Activated CD8-positive, alpha-beta memory T cell treated with anti-CD3 and anti-CD28 coated beads, Interleukin-2, amount 50 U/mL, for 1 hour (primary cell): Measurements from ENCODE around the gene GDPD5.

ENCODE experiments used
- DNase-seq: peaks from one replicate; pipeline ENCODE4 v3.0.0-alpha.2; 2020; ENCODE audit errors: extremely low read depth

The GDPD5 gene

DNA sequence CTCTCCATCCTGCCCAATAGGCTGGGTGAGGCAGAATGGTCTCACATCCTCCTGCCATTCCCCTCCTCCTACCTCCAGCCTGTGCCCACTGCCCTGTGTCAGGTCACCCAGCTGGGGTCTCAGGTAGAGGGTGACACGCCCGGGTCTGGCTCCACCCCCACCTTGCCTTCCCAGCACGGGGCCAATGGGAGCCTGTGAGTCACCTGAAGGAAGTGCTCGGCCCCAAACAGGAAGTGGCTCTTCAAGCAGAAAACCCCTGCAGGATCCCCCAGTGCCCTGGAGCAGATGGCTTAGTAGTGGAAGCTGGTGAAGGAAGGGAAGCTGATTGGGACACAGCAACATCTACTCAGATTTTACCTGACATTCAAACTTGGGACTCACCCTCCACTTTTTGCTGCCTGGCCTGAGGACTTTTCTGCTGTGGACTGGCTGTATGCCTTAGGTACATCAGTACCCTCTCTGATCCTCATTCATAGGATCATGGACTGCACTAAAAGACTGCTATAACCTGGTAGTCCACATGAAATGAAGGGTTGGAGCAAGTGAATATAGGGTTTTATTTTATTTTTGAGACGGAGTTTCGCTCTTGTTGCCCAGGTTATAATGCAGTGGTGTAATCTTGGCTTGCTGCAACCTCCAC lies 33.4 kb downstream of the GDPD5 start:
- DNase-seq: peak; percentile 12

DNA sequence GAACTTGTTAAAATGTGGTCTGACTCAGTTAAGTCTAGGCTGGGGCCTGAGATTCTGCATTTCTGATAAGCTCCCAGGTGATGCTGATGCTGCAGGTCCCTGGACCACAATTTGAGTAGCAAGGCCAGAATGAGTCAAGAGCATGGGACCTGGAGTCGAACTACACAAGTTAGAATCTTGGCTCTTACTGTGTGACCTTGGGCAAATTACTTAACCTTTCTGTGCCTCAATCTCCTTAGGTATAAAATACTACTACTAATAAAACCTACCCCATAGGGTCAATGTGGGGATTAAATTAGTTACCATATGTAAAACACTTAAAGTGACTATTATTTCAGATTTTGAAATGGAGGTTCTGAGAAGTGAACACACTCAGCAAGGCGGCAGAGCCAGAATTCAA lies 34.3 kb downstream of the GDPD5 start:
- no peak for DNase-seq

DNA sequence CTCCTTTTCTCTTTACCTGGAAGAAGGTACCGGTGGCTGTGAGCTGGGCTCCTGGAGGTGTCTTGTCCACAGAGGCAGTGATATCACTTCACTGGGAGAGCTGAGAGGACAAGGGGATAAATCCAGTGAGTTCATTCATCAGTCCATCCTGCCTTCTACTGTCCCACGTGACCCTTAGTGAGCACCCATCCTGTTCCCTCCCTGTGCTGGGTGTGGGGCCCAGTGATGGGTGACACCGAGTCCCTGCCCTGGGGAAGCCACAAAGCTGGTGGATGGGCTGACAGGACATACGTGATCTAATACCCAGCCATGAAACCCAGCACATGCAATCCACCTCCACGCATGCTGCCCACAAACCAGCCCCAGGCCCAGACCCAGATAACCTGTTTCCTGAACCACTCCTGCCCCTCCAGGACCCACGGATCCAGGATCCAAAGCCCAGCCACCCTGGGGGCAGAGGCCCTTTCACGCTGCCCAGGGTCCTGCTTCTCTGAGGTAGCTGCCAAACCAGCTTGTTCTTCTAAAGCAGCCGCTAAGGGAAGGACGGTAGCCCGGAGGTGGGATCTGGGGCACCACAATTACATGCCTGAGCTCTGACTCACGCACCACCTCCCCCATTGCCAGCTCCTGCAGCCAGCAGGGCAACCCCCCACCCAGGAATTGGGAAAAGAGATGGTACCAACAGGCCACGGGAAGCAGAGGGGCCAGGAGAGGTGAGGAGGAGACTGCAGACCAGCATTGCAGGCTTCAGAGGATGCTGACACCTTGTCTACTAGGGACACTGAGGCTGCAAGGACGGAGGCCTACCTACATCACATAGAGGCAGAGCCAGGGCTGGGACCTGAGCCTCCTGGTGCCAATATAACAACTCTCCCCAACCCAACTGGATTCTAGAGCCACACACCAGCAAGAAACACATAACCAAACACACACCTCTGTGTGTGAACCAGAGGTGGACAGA lies 35.2 kb downstream of the GDPD5 start:
- no peak for DNase-seq

DNA sequence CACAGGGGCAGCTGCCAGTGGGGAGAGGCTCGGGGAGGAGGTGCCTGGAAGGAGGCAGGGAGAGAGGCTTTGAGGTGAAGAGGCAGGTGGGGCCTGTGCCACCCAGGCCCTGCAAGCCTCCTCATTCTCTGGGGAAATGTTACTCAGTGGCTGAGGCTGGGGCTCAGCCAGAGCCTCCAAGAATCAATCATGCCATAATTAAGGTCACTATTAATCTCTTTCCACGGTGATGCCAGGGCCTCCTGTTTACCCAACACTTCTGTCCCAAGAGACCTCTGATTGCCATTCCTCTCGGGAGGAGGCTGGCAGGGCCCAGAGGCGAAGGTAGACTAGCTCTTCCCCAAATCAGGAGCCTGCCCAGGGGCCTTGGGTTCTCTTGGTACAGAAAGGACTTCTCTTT lies 38.4 kb downstream of the GDPD5 start:
- no peak for DNase-seq

DNA sequence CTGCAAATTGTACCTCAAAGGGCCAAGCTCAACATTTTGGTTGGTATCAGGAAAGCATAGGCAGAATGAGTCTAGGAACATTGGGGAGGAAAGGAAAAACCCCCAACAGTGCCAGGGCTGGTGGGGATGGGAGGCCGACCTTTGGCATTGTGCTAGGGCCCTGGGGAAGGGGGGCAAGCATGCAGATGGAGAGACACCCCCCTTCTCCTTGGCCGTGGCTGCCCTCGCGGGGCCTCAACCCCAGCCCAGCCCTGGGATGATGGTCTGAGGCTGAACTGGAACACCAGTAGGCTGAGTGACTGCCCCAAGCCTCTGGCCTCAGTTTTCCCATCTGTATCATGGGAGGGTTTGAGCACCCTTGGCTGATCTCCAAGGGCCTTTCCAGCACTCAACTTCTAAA lies 40.0 kb downstream of the GDPD5 start:
- no peak for DNase-seq

DNA sequence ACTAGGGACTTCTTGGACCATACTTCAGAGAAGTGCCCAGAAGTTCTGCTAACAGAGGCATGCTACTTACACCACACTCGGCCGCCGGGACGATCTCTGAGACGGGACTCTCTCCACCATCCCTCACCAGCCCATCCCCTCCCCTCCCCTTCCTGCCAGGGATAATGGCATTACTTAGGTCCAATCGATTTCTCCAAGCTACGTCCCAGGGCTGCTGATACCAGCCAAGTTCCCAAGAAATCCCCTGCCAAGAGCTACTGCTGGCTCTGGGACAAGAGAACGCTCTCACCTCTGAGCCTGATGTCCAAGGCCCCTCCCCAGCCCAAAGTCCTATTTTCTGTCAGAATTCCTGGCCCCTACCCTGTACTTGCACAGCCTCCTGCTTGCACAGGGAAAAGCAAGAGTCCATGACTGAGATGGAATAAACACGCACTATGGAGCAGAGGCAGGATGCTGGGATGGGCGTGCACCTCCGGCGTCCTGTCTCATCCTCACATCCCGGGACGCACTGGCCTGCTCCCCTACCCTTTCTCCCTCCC lies 42.7 kb downstream of the GDPD5 start:
- no peak for DNase-seq

DNA sequence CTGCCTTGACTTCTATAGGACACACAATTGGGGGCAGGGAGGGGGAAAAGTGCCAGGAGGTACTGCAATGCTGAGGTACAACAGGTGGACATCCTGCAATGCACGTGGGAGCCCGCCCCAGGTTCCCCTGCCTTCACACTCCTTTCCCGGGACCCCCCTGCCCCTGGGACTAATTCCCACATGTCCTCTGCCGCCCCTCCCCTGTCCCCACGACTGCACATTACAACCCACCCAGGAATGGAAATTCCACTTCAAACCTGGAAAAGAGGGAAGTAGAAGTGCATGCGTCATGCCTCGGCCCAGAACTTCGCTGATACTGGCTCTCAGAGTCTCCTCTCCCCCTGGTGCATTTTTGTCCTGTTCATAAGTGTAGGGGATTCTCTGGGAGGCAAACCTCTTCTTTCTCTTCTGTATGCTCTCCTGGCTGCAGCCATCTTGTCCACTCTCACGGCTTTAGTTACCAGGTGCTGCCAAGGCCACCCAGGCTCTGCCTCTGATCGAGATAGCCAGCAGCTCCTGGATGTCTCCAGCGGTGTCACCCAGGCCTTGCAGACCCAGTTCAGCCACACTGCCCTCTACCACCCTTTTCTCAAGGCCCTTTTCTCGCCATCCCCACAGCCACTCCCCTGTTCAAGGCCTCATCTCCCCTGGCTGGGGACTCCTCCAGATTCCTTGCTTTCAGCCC lies 43.7 kb downstream of the GDPD5 start:
- DNase-seq: no peak

DNA sequence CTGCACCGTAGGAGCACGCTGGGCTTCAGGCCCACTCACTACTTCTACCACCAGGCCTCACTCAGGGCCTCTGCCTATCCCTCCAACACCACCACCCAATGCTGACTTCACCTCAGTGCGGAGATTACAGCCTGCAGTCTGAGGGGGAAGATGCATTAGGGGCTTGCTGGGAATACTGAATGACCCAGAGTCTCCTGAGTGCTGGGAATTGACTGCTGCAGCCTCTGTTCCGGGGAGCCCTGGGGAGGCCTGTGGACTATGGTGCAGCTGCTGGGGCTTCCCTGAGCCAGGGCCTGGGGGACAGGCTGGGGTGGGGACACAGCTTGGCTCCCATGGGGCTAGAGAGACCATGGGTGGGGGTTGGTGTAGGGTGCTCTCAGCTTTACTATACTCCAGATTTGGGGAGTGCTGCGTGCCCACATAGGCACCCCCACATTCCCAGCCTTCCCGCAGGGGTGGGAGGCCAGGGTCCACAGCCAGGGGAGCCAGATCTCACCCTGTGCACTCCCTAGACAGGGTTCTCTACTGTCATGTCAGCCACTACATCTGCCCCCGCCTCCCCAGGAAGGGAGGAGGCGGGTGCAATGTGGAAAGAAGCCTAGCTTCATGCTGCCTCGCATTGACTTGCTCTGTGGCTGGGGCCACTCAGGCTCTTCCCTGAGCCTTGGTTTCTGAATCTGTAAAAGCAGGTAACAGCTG lies 44.4 kb downstream of the GDPD5 start:
- DNase-seq: no peak

DNA sequence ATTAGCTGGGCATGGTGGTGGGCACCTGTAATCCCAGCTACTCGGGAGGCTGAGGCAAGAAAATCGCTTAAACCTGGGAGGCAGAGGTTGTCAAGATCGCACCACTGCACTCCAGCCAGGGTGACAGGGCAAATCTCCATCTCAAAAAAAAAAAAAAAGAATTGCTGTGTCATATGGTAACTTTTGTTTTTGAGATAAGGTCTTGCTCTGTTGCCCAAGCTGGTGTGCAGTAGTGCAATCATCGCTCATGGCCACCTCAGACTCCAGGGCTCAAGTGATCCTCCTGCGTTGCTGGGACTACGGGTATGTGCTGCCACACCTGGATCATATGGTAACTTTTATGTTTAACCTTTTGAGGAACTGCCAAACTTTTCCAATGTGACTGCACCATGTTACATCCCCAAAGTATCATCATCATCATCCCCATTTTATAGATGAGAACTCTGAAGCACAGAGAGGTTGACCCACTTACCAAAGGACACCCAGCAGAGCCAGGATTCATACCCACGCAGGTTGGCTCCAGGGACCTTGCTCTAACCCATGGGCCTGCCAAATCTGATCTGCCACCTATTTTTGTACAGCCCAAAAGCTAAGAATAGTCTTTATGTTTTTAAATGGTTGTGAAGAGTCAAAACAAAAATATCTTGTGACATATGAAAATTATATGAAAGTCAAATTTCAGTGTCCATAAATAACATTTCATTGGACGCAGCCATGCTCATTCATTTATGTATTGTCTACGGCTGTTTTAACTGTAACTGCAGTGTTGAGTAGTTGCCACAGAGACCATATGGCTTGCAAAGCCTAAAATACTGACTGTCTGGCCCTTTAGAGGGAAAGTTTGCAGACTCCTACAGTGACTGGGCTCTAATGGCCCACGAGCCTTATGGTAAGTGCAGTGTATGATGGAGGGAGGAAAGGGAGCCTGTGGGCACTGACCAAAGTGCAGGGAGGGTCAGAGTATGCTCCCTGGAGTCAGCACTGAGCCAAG lies 45.3 kb downstream of the GDPD5 start:
- no peak for DNase-seq

DNA sequence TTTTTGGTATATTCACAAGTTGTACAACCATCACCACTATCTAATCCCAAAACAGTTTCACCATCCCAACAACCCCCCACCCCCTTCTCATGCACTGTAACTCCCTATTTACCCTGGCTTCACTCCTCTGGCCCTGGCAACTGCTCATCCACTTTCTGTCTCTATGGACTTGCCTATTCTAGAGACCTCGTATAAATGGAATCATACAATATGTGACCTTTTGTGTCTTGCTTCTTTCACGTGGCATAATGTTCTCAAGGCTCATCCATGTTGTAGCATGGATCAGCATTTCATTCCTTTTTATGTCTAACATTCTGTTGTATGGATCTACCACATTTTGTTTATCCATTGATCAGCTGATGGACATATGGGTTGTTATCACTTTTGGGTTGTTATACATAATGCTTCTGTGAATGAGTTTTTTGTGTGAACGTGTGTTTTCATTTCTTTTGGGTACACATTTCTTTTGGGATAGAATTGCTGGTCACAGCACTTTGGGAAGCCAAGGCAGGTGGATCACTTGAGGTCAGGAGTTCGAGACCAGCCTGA lies 46.1 kb downstream of the GDPD5 start:
- no peak for DNase-seq

DNA sequence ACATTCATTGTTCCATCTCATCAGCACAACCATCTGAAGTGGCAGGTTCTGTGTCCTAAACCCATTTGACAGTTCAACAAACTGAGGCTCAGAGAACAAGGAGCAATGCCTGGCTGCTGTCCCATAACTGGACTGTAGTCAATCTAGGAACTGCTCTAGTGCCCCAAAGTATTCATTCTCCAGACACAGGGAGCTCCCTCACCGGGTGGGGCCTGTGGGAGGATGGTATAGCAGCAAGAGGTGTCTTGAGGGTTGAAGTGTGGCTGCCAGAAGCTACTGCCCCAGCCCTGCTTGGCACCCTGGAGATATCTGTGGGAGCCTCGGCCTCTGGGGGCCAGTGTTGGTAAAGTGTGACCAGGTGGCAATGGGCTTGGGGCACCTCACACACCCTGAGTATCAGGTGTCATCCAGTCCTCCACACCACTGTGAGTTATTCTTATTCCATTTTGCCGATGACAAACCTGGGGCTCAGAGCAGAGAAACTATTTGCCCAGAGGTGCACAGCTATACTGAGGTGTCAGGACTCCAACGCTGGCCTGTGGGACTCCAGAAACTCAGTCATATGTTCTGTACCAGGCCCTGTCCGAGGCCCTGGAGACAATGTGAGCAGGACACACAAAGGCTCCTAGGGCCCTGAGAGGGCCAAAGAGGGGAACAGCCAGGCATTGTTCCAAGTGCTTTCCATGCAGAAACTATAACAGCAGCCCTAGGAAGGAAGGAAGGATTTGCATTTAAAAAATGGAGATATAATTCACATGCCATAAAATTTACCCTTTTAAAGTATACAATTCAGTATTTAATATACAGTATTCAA lies 46.8 kb downstream of the GDPD5 start:
- no peak for DNase-seq

DNA sequence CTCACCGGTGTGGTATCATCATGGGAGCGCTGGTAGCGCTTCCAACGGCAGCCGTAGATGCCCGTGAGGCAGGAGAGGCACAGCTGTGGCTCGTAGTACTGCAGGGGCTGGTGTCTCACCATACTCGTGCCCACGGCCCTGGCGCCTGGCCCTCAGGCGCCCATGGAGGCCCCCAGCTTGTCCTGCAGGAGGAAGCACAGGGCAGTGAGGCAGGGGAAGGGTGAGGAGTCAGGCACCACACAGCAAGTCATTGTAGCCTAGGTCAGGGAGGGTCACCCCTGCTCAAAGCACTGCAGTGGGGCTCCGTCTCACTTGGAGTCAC lies 48.2 kb downstream of the GDPD5 start:
- DNase-seq: no peak

DNA sequence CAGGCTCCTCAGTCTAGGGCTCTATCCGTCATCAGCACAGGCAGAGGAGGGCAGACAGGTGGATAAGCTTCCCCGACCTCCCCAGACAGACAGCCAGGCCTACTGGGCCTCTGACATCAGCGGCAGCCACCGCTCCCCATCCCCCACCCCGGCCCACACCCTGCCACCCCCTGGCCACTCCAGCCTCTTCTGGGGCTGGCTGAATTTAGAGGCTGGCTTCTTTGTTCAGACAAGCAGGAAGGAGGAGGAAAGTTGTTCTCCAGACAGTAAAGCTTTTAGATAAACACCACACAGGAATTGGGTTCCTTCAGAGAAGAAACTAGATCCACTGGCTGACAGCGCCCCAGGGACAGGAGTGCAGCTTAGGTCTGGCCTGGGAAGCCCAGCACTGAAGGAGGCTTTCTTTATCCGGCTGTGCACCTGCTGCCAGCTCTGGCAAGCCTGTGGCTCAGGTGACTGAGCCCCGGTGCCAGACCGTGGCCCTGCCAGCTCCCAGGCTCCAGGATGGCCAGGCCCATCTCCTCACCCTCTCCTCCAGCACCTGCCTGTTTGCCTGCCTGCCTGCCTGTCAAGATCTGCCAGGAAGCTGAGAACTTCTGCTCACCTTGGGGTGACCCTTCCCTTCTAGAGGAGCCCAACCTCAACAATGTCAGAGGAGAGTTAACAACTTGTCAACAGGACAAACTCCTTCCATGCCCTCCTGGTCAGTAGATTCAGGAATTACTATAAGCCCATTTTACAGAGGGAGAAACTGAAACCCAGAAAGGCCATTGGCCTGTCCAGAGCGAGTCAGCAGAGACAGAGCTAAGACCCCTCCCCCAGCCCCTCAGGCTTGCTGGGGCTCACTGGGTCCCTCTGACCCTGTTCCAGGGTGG lies 48.8 kb downstream of the GDPD5 start:
- DNase-seq: no peak

DNA sequence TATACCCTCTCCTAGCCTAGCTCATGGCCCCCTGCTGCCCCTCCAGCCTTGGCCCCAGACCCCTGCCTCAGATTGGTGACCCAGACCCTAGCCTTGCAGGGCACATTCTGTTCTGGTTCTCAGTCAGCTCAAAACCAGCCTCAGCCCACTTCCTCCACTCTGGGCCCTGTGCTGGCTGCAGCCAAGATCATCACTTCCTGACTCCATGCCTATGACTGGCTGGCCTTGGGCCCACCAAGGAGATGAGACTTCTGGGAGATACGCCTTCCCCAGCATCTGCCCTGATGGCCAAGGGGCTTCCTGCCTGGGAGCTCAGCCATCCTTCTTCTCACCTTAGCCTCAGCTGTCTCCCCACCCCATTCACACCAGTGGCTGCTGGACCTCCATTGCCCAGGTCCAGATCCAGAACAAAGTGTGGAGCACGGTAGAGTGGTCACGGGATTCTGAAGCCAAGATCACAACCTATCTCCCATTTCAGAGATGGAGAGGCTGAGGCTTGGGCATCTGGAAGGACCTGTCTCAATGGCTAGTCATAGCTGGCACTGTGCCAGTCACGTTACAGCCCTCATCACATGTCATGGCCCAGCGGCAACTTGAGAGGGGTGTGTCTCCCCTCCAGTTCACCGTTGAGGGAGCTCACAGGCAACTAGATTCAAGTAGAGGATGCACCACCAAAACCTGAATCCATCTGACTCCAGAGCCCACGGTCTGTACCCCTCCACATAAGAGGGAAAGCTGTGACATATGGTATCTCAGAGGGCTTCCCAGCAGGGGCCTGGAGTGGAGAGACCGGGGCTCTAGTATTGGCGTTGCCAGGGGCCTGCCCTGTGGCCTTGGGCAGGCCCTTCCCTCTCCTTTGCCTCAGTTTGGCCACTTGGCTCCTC lies 49.7 kb downstream of the GDPD5 start:
- no peak for DNase-seq

DNA sequence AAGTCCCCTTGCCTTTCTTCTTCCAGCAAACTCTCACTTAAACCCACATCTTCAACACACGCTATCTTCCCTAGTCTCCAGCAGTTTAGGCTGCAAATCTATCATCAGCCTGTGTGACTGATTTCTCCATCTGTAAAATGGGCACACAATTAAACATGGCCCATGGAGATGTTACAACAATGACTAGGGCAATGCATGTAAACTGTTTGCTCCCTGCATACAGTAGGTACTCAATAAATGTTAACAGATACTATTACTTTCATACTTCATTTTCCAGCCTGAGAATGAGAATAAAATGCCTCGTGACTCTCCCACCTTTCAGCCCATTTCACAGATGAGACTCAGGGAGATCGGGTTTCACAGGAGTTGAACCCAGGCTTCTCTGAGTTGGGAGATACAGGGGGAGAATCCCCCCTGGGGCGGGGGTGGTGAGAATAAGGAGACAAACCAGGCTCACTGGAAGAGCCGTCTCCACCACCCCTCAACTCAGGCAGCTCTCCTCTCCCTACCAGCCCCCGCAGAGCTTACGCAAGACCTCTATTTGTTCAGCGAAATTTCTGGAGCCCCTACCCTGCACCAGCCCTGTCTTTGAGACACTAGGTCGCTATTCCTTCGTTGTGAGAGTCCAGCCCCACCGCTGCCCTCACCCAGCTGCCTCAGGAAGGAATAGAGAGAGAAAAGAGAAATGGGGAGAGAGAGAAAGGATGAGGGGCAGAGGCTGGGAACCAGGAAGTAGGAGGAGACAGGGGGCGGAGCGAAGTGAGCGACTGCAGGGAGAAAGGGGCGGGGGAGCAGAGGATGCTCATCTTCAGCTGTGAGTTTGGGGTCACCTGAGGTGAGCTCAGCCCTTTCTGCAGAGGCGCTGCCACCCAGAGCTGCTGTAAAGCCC lies 50.6 kb downstream of the GDPD5 start:
- DNase-seq: peak; percentile 33

DNA sequence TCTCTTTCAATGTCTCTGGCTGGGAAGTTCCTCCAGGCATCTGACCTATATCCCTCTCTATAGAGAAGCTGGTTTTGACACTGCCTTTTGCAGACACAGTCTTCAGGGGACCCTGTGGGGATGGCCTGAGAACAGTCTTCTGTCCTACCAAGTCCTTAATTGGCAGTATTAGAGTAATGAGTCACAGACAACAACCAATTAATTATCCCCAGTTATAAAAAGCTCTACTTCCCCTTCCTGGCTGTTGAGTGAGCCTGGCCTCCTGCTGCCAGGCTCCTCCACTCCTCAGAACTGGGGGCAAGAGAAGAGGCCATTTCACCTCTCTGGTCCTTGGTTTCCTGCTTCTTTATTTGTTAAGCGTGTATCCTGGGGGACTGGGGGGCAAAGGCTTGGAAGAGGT lies 51.5 kb downstream of the GDPD5 start:
- DNase-seq: no peak

DNA sequence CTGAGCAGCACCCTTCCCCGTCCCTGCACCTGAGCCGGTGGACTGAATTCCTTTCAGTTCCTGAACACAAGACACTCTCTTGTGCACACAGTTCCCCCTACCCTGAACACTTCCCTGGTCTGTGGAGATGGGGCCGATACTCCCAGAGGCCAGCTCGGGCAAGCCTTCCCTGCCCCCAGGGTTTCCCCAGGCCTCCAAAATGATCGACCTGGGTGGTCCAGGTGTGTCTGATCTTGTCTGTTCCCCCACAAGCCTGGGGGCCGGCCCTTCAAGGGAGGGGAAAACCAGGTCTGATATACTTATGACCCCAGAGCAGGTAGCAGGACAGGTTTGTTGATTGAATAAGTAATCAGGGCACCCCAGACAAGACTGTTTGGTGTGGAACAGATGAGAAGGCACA lies 52.1 kb downstream of the GDPD5 start:
- no peak for DNase-seq
